ENCODE data around the gene SERPINB3. TPM values are rescaled to one million over a fixed set of nuclear protein-coding genes. Genes with fewer than 3 reads are reported as not detected.

The SERPINB3 gene
- total and polyA plus RNA-seq, 2 of the 13 experiments (the other 11 are each of a cell fraction or from before 2014, with no cell fraction given) = not detected

DNA sequence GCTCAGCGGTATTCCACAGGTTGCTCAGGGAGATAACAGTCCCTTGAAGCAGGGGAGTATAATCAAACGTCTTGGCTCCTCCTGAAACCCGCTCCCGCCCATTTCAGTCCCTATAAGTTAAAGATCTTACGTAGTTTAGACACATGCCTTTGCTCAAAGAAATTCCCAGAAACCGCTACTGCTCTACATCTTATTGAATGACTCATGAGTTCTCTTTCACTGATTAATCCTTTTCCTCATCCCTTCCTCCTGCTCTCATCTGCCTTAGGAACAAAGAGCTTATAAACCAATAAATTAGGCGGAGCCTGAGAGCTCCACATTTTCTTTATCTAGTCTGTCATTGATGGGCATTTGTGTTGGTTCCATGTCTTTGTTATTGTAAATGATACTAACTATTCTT lies 13.5 kb downstream of the SERPINB3 start (continued):
- TF ChIP-seq GPN1 (CRISPR knock-in tag; IDR thresholded peaks at IDR 0.05; ENCODE audit: borderline replicate concordance) (no peak), ATM (IDR thresholded peaks at IDR 0.05; ENCODE audit: borderline replicate concordance) (no peak)

DNA sequence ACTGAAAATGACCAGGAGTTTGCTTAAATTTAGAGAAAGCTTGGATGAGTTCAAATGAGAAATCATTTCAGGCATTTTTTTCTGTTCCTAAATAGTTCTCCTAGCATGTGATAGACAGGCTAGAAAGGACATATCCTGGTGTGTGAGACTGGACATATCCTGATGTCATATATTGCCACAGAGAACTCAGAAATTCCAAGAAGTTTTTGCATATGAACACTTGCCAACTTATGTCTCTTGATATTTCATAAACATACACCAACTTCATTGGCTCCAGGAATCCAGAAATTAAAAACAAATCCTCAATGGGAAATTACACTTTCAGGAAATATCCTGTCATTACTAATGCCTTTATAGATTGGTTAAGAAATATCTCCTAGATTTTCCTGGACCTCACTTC lies 14.8 kb downstream of the SERPINB3 start:
- FAIRE-seq = no peak
- intact Hi-C loops (cut with micrococcal nuclease; ENCODE audit: unreplicated experiment) (no loop called here), in situ Hi-C loops (cut with HindIII; ENCODE audit: extremely low pct_ligation_motif_present, low pct_unique_long_range_greater_than_20kb) (no loop called here)
- CTCF ChIA-PET (ENCODE audit: low intra/inter-chr PET ratio, low total read pairs) = no interaction called here
- H3K4me2 ChIP-seq (ENCODE audit: low read depth, low read length) = no peak overlapping the region
- no peak overlapping the region for H2AFZ ChIP-seq (ENCODE audit: low read length)
- H3K27me3 ChIP-seq (ENCODE audit: control insufficient read depth in 1 of 2, insufficient read depth in 2 of 2, low read length in 2 of 2) = no peaks in the 10 kb centered on the region
- TF ChIP-seq, protein P1, sequence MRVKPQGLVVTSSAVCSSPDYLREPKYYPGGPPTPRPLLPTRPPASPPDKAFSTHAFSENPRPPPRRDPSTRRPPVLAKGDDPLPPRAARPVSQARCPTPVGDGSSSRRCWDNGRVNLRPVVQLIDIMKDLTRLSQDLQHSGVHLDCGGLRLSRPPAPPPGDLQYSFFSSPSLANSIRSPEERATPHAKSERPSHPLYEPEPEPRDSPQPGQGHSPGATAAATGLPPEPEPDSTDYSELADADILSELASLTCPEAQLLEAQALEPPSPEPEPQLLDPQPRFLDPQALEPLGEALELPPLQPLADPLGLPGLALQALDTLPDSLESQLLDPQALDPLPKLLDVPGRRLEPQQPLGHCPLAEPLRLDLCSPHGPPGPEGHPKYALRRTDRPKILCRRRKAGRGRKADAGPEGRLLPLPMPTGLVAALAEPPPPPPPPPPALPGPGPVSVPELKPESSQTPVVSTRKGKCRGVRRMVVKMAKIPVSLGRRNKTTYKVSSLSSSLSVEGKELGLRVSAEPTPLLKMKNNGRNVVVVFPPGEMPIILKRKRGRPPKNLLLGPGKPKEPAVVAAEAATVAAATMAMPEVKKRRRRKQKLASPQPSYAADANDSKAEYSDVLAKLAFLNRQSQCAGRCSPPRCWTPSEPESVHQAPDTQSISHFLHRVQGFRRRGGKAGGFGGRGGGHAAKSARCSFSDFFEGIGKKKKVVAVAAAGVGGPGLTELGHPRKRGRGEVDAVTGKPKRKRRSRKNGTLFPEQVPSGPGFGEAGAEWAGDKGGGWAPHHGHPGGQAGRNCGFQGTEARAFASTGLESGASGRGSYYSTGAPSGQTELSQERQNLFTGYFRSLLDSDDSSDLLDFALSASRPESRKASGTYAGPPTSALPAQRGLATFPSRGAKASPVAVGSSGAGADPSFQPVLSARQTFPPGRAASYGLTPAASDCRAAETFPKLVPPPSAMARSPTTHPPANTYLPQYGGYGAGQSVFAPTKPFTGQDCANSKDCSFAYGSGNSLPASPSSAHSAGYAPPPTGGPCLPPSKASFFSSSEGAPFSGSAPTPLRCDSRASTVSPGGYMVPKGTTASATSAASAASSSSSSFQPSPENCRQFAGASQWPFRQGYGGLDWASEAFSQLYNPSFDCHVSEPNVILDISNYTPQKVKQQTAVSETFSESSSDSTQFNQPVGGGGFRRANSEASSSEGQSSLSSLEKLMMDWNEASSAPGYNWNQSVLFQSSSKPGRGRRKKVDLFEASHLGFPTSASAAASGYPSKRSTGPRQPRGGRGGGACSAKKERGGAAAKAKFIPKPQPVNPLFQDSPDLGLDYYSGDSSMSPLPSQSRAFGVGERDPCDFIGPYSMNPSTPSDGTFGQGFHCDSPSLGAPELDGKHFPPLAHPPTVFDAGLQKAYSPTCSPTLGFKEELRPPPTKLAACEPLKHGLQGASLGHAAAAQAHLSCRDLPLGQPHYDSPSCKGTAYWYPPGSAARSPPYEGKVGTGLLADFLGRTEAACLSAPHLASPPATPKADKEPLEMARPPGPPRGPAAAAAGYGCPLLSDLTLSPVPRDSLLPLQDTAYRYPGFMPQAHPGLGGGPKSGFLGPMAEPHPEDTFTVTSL (CRISPR knock-in tag; IDR thresholded peaks at IDR 0.05; ENCODE audit: borderline replicate concordance) = no peak
- no peak for TF ChIP-seq EED (CRISPR knock-in tag; IDR thresholded peaks at IDR 0.05)
- no peak for TF ChIP-seq ZNF761 (CRISPR knock-in tag; conservative IDR thresholded peaks at IDR 0.05)
- no peak for TF ChIP-seq HDAC2 (CRISPR knock-in tag; IDR thresholded peaks at IDR 0.05)
- TF ChIP-seq KLF9 (CRISPR knock-in tag; IDR thresholded peaks at IDR 0.05; ENCODE audit: low read depth) = no peak
- TF ChIP-seq SIN3B (IDR thresholded peaks at IDR 0.05; ENCODE audit: low read length) = no peak
- no peak for TF ChIP-seq YY1 (IDR thresholded peaks at IDR 0.05; ENCODE audit: insufficient read depth, insufficient replicate concordance, low read depth, low read length)
- TF ChIP-seq, protein P2, sequence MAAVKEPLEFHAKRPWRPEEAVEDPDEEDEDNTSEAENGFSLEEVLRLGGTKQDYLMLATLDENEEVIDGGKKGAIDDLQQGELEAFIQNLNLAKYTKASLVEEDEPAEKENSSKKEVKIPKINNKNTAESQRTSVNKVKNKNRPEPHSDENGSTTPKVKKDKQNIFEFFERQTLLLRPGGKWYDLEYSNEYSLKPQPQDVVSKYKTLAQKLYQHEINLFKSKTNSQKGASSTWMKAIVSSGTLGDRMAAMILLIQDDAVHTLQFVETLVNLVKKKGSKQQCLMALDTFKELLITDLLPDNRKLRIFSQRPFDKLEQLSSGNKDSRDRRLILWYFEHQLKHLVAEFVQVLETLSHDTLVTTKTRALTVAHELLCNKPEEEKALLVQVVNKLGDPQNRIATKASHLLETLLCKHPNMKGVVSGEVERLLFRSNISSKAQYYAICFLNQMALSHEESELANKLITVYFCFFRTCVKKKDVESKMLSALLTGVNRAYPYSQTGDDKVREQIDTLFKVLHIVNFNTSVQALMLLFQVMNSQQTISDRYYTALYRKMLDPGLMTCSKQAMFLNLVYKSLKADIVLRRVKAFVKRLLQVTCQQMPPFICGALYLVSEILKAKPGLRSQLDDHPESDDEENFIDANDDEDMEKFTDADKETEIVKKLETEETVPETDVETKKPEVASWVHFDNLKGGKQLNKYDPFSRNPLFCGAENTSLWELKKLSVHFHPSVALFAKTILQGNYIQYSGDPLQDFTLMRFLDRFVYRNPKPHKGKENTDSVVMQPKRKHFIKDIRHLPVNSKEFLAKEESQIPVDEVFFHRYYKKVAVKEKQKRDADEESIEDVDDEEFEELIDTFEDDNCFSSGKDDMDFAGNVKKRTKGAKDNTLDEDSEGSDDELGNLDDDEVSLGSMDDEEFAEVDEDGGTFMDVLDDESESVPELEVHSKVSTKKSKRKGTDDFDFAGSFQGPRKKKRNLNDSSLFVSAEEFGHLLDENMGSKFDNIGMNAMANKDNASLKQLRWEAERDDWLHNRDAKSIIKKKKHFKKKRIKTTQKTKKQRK (IDR thresholded peaks at IDR 0.05; ENCODE audit: low read length) = no peak
- no peak for TF ChIP-seq ATM (IDR thresholded peaks at IDR 0.05; ENCODE audit: borderline replicate concordance)
- TF ChIP-seq ZMYM2 (CRISPR knock-in tag; IDR thresholded peaks at IDR 0.05) = no peak
- TF ChIP-seq FIP1L1 (IDR thresholded peaks at IDR 0.05; ENCODE audit: borderline replicate concordance, insufficient read depth, low read depth, low read length) = no peak
- TF ChIP-seq HNRNPK (IDR thresholded peaks at IDR 0.05; ENCODE audit: low read depth, low read length, poor library complexity, severe bottlenecking) = no peak
- no peak for TF ChIP-seq KDM5B (CRISPR knock-in tag; IDR thresholded peaks at IDR 0.05; ENCODE audit: borderline replicate concordance)
- TF ChIP-seq NAIF1 (CRISPR knock-in tag; IDR thresholded peaks at IDR 0.05; ENCODE audit: borderline replicate concordance) = no peak
- no peak for ATAC-seq
- no peaks in the 10 kb centered on the region for H3K79me2 ChIP-seq (ENCODE audit: insufficient read depth, low read length)
- H3K9ac ChIP-seq (ENCODE audit: insufficient read depth, low read depth, low read length) = no peak overlapping the region
- H3K4me3 ChIP-seq (replicated peaks in 1 of 3; ENCODE audit: insufficient read depth in 1 of 3, low read depth in 2 of 3, low read length in 3 of 3) = no peak overlapping the region
- no peak overlapping the region for H3K27ac ChIP-seq (ENCODE audit: extremely low read length, insufficient read depth, low read length)
- H4K20me1 ChIP-seq (ENCODE audit: insufficient read depth, low read length) = no peaks in the 10 kb centered on the region
- POLR2A ChIA-PET = no interaction called here
- no peaks in the 10 kb centered on the region for H3K9me3 ChIP-seq (ENCODE audit: low read length)
- H3K36me3 ChIP-seq (replicated peaks in 1 of 2; ENCODE audit: control insufficient read depth in 1 of 2, insufficient read depth in 2 of 2, low read length in 2 of 2) = no peaks in the 10 kb centered on the region
- no peak for DNase-seq (ENCODE audit: low spot score)
- BruUV-seq (replicated peaks) = no TSS peak
- no peaks in the 10 kb centered on the region for H3K4me1 ChIP-seq (ENCODE audit: insufficient read depth, low read length)
